ENCODE measurements around the gene NCAM2.

Gene NCAM2

GRCh38 chr21:21028275-21028820 lies 30.1 kb downstream of the NCAM2 start:
- DNase-seq (ENCODE audit: low read depth in 2 of 2): no peak

- no peak for DNase-seq (ENCODE audit: low read depth in 2 of 2)
Measured at GRCh38 chr21:21029164-21029563, 31.0 kb downstream of the NCAM2 start.

GRCh38 chr21:21030311-21030710 lies 32.1 kb downstream of the NCAM2 start:
- DNase-seq (ENCODE audit: low read depth in 2 of 2): no peak

- DNase-seq (ENCODE audit: low read depth in 2 of 2): no peak
Measured at GRCh38 chr21:21034036-21034435, 35.8 kb downstream of the NCAM2 start.

GRCh38 chr21:21039624-21040170 lies 41.5 kb downstream of the NCAM2 start:
- DNase-seq (ENCODE audit: low read depth in 2 of 2): no peak

GRCh38 chr21:21045518-21045917 lies 47.3 kb downstream of the NCAM2 start:
- no peak for DNase-seq (ENCODE audit: low read depth in 2 of 2)

GRCh38 chr21:21046063-21046462 lies 47.9 kb downstream of the NCAM2 start:
- DNase-seq (ENCODE audit: low read depth in 2 of 2): no peak

- DNase-seq (ENCODE audit: low read depth in 2 of 2): no peak
Measured at GRCh38 chr21:21051109-21052055, 53.2 kb downstream of the NCAM2 start.

- DNase-seq (ENCODE audit: low read depth in 2 of 2): no peak
Measured at GRCh38 chr21:21052672-21053071, 54.5 kb downstream of the NCAM2 start.

GRCh38 chr21:21057349-21058062 lies 59.3 kb downstream of the NCAM2 start:
- DNase-seq (ENCODE audit: low read depth in 2 of 2): no peak

GRCh38 chr21:21063828-21064227 lies 65.6 kb downstream of the NCAM2 start:
- no peak for DNase-seq (ENCODE audit: low read depth in 2 of 2)

- DNase-seq (ENCODE audit: low read depth in 2 of 2): no peak
Measured at GRCh38 chr21:21064353-21064752, 66.1 kb downstream of the NCAM2 start.

- no peak for DNase-seq (ENCODE audit: low read depth in 2 of 2)
Measured at GRCh38 chr21:21067375-21067774, 69.2 kb downstream of the NCAM2 start.

- no peak for DNase-seq (ENCODE audit: low read depth in 2 of 2)
Measured at GRCh38 chr21:21074305-21074704, 76.1 kb downstream of the NCAM2 start.

- no peak for DNase-seq (ENCODE audit: low read depth in 2 of 2)
Measured at GRCh38 chr21:21076051-21076450, 77.8 kb downstream of the NCAM2 start.

- DNase-seq (ENCODE audit: low read depth in 2 of 2): no peak
Measured at GRCh38 chr21:21076491-21076890, 78.3 kb downstream of the NCAM2 start.

- DNase-seq (ENCODE audit: low read depth in 2 of 2): no peak
Measured at GRCh38 chr21:21079646-21080045, 81.4 kb downstream of the NCAM2 start.

- DNase-seq (ENCODE audit: low read depth in 2 of 2): no peak
Measured at GRCh38 chr21:21084179-21084578, 86.0 kb downstream of the NCAM2 start.

- DNase-seq (ENCODE audit: low read depth in 2 of 2): no peak
Measured at GRCh38 chr21:21085206-21085605, 87.0 kb downstream of the NCAM2 start.

GRCh38 chr21:21096956-21097355 lies 98.7 kb downstream of the NCAM2 start:
- DNase-seq (ENCODE audit: low read depth in 2 of 2): no peak

GRCh38 chr21:21097466-21097865 lies 99.3 kb downstream of the NCAM2 start:
- DNase-seq (ENCODE audit: low read depth in 2 of 2): no peak

- no peak for DNase-seq (ENCODE audit: low read depth in 2 of 2)
Measured at GRCh38 chr21:21101911-21102310, 103.7 kb downstream of the NCAM2 start.

Measured in stimulated activated CD8-positive, alpha-beta memory T cell treated with anti-CD3 and anti-CD28 coated beads, Interleukin-7, amount 100 ng/mL, for 1 hour (primary cell).